Neural cell (in vitro differentiated cells): Measurements from ENCODE around the gene PAK1.

Experiments used
- EP300 ChIP-seq: fragments of 450-650 bp; conservative IDR thresholded peaks from 2 replicates; pipeline ENCODE4 v1.6.1; 2014; ENCODE audit warnings: antibody characterized with exemption, mild to moderate bottlenecking, moderate library complexity; ENCODE audit not compliant: poor library complexity, severe bottlenecking
- EZH2 ChIP-seq: fragments of 200-600, 300-800 bp; shearing (Covaris generic), sonication (generic); IDR thresholded peaks from 2 replicates; pipeline ENCODE4 v1.6.1; 2014; ENCODE audit warnings: antibody characterized with exemption, low read length, borderline replicate concordance, mild to moderate bottlenecking; ENCODE audit not compliant: insufficient read depth, poor library complexity, severe bottlenecking
- POLR2AphosphoS5 ChIP-seq: IDR thresholded peaks from 2 replicates; pipeline ENCODE4 v1.6.1; 2012
- RAD21 ChIP-seq: fragments of 450-650 bp; conservative IDR thresholded peaks from 2 replicates; pipeline ENCODE4 v1.6.1; 2014; ENCODE audit warnings: antibody characterized with exemption, mild to moderate bottlenecking, moderate library complexity
- TAF1 ChIP-seq: IDR thresholded peaks from 2 replicates; pipeline ENCODE4 v1.6.1; 2012; ENCODE audit warnings: low read depth
- TF ChIP-seq, protein P1 (sequence below): fragments of 450-650 bp; IDR thresholded peaks from 2 replicates; pipeline ENCODE4 v1.5.1; 2014; ENCODE audit warnings: antibody characterized with exemption, mild to moderate bottlenecking, moderate library complexity; ENCODE audit not compliant: poor library complexity, severe bottlenecking
- TF ChIP-seq, protein P2 (sequence below): IDR thresholded peaks from 2 replicates; pipeline ENCODE4 v1.6.1; 2012; ENCODE audit warnings: borderline replicate concordance

DNA sequence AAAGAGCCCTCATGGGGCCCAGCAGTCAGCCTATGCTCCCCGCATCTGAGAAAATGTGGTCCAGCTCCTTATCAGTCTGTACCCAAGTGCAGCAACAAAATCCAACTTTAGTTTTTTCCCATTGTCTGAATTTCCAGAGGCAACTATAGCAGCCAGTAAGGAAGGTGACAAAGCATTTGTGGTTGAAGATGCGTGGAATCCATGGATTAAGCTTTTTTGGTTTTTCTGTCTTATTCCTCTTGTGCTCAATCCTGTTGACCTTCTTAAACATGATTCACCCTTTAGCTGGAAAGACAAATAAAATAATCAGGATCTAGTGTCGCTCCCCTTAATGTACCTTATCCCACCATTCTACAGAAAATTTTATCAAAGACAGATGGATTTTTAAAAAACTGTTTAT is 186.8 kb downstream of the PAK1 start:
- no peak for TF ChIP-seq RAD21
- TF ChIP-seq, protein P1, sequence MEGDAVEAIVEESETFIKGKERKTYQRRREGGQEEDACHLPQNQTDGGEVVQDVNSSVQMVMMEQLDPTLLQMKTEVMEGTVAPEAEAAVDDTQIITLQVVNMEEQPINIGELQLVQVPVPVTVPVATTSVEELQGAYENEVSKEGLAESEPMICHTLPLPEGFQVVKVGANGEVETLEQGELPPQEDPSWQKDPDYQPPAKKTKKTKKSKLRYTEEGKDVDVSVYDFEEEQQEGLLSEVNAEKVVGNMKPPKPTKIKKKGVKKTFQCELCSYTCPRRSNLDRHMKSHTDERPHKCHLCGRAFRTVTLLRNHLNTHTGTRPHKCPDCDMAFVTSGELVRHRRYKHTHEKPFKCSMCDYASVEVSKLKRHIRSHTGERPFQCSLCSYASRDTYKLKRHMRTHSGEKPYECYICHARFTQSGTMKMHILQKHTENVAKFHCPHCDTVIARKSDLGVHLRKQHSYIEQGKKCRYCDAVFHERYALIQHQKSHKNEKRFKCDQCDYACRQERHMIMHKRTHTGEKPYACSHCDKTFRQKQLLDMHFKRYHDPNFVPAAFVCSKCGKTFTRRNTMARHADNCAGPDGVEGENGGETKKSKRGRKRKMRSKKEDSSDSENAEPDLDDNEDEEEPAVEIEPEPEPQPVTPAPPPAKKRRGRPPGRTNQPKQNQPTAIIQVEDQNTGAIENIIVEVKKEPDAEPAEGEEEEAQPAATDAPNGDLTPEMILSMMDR = no peak
- TF ChIP-seq POLR2AphosphoS5 = no peak
- TF ChIP-seq TAF1 = no peak
- TF ChIP-seq EP300 = no peak
- TF ChIP-seq EZH2 = no peak
- TF ChIP-seq, protein P2, sequence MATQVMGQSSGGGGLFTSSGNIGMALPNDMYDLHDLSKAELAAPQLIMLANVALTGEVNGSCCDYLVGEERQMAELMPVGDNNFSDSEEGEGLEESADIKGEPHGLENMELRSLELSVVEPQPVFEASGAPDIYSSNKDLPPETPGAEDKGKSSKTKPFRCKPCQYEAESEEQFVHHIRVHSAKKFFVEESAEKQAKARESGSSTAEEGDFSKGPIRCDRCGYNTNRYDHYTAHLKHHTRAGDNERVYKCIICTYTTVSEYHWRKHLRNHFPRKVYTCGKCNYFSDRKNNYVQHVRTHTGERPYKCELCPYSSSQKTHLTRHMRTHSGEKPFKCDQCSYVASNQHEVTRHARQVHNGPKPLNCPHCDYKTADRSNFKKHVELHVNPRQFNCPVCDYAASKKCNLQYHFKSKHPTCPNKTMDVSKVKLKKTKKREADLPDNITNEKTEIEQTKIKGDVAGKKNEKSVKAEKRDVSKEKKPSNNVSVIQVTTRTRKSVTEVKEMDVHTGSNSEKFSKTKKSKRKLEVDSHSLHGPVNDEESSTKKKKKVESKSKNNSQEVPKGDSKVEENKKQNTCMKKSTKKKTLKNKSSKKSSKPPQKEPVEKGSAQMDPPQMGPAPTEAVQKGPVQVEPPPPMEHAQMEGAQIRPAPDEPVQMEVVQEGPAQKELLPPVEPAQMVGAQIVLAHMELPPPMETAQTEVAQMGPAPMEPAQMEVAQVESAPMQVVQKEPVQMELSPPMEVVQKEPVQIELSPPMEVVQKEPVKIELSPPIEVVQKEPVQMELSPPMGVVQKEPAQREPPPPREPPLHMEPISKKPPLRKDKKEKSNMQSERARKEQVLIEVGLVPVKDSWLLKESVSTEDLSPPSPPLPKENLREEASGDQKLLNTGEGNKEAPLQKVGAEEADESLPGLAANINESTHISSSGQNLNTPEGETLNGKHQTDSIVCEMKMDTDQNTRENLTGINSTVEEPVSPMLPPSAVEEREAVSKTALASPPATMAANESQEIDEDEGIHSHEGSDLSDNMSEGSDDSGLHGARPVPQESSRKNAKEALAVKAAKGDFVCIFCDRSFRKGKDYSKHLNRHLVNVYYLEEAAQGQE = no peak
